Common myeloid progenitor, CD34-positive (primary cell): ENCODE results near the gene CNTN5.

Experiments
- CTCF ChIA-PET: fragments of 350-600 bp; sonication (Branson Sonifier 250); formaldehyde crosslinking; loops from one replicate; lab custom pipeline; 2021; ENCODE audit warnings: antibody characterized with exemption; lab: Charles Lee
- POLR2A ChIA-PET: fragments of 350-600 bp; sonication (Branson Sonifier 250); formaldehyde crosslinking; loops from one replicate; lab custom pipeline; 2021; ENCODE audit warnings: antibody characterized with exemption; lab: Charles Lee
- DNase-seq, 3 donors: peaks; one replicate each; pipeline versions ENCODE4 v3.0.0 to v3.0.0-alpha.2; 2013
- H3K27ac ChIP-seq, 2 experiments: 1 replicate in 1 of 2; 2 replicates in 1 of 2; pipeline ENCODE4 v1.7.0; 2013; ENCODE audit warnings: inconsistent platforms in 2 of 2, low read length in 2 of 2, mild to moderate bottlenecking in 2 of 2, low read depth in 1 of 2, moderate library complexity in 1 of 2; ENCODE audit not compliant: severe bottlenecking in 2 of 2, insufficient read depth in 1 of 2, poor library complexity in 1 of 2
- H3K27me3 ChIP-seq, 5 experiments: replicated peaks in 2 of 5; 1 replicate in 3 of 5; 2 replicates in 2 of 5; pipeline versions ENCODE4 v1.6.1 to v1.7.0; 2013; ENCODE audit warnings: low read length in 4 of 5, mild to moderate bottlenecking in 2 of 5, moderate library complexity in 2 of 5, inconsistent platforms in 1 of 5; ENCODE audit not compliant: insufficient read depth in 5 of 5, control insufficient read depth in 4 of 5
- H3K36me3 ChIP-seq, 4 experiments: 1 replicate in 2 of 4; 2 replicates in 2 of 4; pipeline versions ENCODE4 v1.6.1 to v1.7.0; 2013; ENCODE audit warnings: low read length in 3 of 4, control low read depth in 1 of 4, mild to moderate bottlenecking in 1 of 4; ENCODE audit not compliant: control insufficient read depth in 4 of 4, insufficient read depth in 4 of 4
- H3K4me1 ChIP-seq, 4 experiments: 1 replicate in 3 of 4; 2 replicates in 1 of 4; pipeline versions ENCODE4 v1.6.1 to v1.7.1; 2013; ENCODE audit warnings: low read length in 3 of 4, mild to moderate bottlenecking in 3 of 4, control low read depth in 1 of 4, inconsistent platforms in 1 of 4, moderate library complexity in 1 of 4; ENCODE audit not compliant: control insufficient read depth in 4 of 4, insufficient read depth in 4 of 4; ENCODE audit errors: control extremely low read depth in 1 of 4
- H3K4me3 ChIP-seq, 7 experiments: 1 replicate in 4 of 7; 2 replicates in 3 of 7; pipeline versions ENCODE4 v1.5.1 to v1.7.0; 2013; ENCODE audit warnings: mild to moderate bottlenecking in 7 of 7, low read length in 6 of 7, moderate library complexity in 6 of 7, inconsistent platforms in 2 of 7, low read depth in 2 of 7, control low read depth in 1 of 7; ENCODE audit not compliant: insufficient read depth in 4 of 7, control insufficient read depth in 1 of 7; ENCODE audit errors: extremely low read depth in 1 of 7
- H3K9me3 ChIP-seq, 5 experiments: 1 replicate in 4 of 5; 2 replicates in 1 of 5; pipeline versions ENCODE4 v1.6.1 to v1.7.1; 2013; ENCODE audit warnings: low read length in 4 of 5, mild to moderate bottlenecking in 2 of 5, inconsistent platforms in 1 of 5, low read depth in 1 of 5, moderate library complexity in 1 of 5; ENCODE audit not compliant: control insufficient read depth in 4 of 5, insufficient read depth in 2 of 5; ENCODE audit errors: control extremely low read depth in 1 of 5
- WGBS: methylation state at CpG from one replicate; pipeline ENCODE4 v1.1.5; 2013; ENCODE audit not compliant: insufficient coverage; 5-methylcytosine and 5-hydroxymethylcytosine counted together

The CNTN5 gene

DNA sequence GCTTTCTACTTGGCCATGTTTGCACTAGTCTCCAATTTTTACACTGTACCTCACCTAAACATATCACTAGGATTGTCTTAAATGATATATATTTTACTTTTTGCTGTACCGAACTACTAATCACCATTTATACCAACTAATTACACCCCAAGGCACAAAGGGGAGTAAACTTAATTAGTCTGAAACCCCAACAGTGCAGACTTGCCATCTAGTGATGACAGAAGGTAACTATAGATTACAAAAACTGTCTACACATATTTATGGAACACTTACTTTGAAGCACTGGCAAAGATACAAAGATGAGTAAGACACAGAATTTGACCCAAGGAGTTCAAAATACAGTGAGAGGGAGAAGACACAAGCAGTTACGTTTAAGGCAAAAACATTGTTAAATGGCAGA lies 139.7 kb downstream of the CNTN5 start:
- H3K36me3 ChIP-seq = no peaks in the 10 kb centered on the region
- H3K4me3 ChIP-seq = no peak overlapping the region
- no peak overlapping the region for H3K27ac ChIP-seq
- ChIA-PET POLR2A (no interaction called here), CTCF (no interaction called here)
- H3K9me3 ChIP-seq = no peaks in the 10 kb centered on the region
- H3K4me1 ChIP-seq = no peaks in the 10 kb centered on the region
- H3K27me3 ChIP-seq = no peaks in the 10 kb centered on the region
- DNase-seq = no peak
- 100% methylated on average over 1 of the region's 2 CpGs for WGBS

DNA sequence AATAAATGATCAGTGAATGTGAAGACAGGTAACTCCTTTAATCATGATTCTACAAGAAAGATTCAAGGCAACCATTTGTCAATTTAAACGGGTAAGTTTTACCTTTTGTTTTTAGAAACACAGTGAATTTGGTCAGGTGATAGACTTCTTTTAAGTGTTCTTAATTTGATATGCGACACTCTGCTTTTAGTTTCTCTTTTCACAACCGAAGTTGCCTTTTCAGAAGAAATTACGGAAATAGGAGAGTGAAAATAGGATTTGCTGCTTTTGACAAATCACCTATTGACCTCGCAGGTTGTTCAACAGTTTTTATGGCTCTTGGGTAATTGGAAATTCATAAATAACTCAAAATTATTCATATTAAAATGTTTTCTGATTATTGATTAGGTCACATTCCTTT lies 142.1 kb downstream of the CNTN5 start:
- no peaks in the 10 kb centered on the region for H3K9me3 ChIP-seq
- H3K27me3 ChIP-seq = no peaks in the 10 kb centered on the region
- no peaks in the 10 kb centered on the region for H3K36me3 ChIP-seq
- 100% methylated on average over 1 of the region's 5 CpGs for WGBS
- H3K4me3 ChIP-seq = no peak overlapping the region
- DNase-seq = no peak
- ChIA-PET POLR2A (no interaction called here), CTCF (no interaction called here)
- no peak overlapping the region for H3K27ac ChIP-seq
- no peaks in the 10 kb centered on the region for H3K4me1 ChIP-seq

- no peak for DNase-seq
- ChIA-PET CTCF (no interaction called here), POLR2A (no interaction called here)
- Histone ChIP-seq H3K27ac (no peak overlapping the region), H3K4me3 (no peak overlapping the region), H3K27me3 (no peaks in the 10 kb centered on the region), H3K36me3 (no peaks in the 10 kb centered on the region), H3K4me1 (no peaks in the 10 kb centered on the region), H3K9me3 (no peaks in the 10 kb centered on the region)
These were observed 149.8 kb downstream of the CNTN5 start for GRCh38 chr11:99170591-99170990.

DNA sequence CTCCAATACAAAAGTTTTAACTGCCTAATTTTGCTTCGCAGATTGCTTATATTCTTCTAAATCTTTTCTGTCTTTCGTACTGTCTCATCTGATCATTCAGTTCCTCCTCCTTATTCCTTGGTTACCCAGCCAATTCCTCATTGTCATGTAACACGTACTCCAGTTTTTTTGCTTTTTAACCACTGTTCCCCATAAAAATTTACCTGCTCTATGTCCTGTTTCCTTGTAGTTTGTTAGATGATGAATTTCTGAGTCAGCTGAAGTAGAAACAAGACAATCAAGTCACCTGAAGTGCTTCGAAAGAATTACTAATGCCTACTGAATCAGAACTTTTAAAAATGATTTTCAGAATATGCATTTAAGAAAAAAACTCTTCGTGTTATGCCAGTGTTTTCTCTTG lies 150.6 kb downstream of the CNTN5 start:
- no peaks in the 10 kb centered on the region for H3K27me3 ChIP-seq
- no peaks in the 10 kb centered on the region for H3K36me3 ChIP-seq
- 100% methylated on average over 2 of the region's 5 CpGs for WGBS
- ChIA-PET CTCF (no interaction called here), POLR2A (no interaction called here)
- no peaks in the 10 kb centered on the region for H3K9me3 ChIP-seq
- no peaks in the 10 kb centered on the region for H3K4me1 ChIP-seq
- no peak overlapping the region for H3K27ac ChIP-seq
- DNase-seq = no peak
- no peak overlapping the region for H3K4me3 ChIP-seq

GRCh38 chr11:99176430-99176829 lies 155.7 kb downstream of the CNTN5 start:
- POLR2A ChIA-PET = no interaction called here
- Histone ChIP-seq H3K9me3 (no peaks in the 10 kb centered on the region), H3K4me3 (no peak overlapping the region), H3K27me3 (no peaks in the 10 kb centered on the region), H3K27ac (no peak overlapping the region), H3K36me3 (no peaks in the 10 kb centered on the region), H3K4me1 (no peaks in the 10 kb centered on the region)
- CTCF ChIA-PET = no interaction called here
- DNase-seq = no peak

GRCh38 chr11:99177446-99177845 lies 156.7 kb downstream of the CNTN5 start:
- no peak for DNase-seq
- Histone ChIP-seq H3K36me3 (no peaks in the 10 kb centered on the region), H3K27ac (no peak overlapping the region), H3K4me1 (no peaks in the 10 kb centered on the region), H3K4me3 (no peak overlapping the region), H3K27me3 (no peaks in the 10 kb centered on the region), H3K9me3 (no peaks in the 10 kb centered on the region)
- ChIA-PET POLR2A (no interaction called here), CTCF (no interaction called here)
- WGBS = 100% methylated on average over 2 of the region's 2 CpGs

DNA sequence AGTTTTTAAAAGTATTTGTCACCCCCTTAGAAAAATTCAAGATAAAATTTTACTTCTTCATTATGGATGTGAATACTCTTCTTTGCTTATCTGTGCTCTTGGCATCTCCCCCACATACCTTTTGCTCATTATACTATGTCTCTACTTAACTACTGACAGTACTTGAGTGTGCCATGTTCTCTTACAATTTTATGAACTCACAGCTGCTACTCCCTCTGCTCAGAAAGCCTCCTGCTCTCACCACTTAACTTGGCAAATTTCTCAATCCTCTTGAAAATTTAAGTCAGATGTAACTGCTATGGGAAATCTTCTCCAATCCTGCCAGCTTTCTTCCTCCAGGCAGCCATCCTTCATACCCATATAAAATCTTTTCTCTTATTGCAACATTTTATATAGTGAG lies 163.4 kb downstream of the CNTN5 start:
- H3K36me3 ChIP-seq = no peaks in the 10 kb centered on the region
- no peaks in the 10 kb centered on the region for H3K27me3 ChIP-seq
- no peak overlapping the region for H3K27ac ChIP-seq
- ChIA-PET POLR2A (interaction anchor here (0.6 kb wide), 1 partner anchor 22 kb away, joined by 4 read pairs; no protein-coding TSS in a partner anchor), CTCF (no interaction called here)
- H3K4me3 ChIP-seq = no peak overlapping the region
- no peak for DNase-seq
- H3K9me3 ChIP-seq = no peaks in the 10 kb centered on the region
- no peaks in the 10 kb centered on the region for H3K4me1 ChIP-seq

DNA sequence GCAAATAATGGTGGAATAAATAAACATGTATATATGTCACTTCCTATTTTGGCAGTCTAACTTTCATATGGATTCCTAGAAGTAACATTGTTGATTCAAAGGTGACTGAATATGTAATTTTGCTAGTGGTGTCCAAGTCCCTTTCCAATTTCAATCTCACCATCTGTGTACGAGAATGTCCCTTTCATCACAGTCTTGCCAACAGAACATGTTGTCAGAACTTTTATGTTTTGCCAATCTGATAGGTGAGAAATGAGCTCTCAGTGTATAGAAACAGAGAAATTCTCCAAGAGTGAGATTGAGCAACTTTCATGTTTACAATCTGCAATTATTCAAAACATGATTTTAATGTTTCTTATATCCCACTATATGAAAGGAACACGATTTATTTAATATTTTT lies 167.5 kb downstream of the CNTN5 start:
- Histone ChIP-seq H3K4me1 (no peaks in the 10 kb centered on the region), H3K9me3 (no peaks in the 10 kb centered on the region), H3K27me3 (no peaks in the 10 kb centered on the region), H3K36me3 (no peaks in the 10 kb centered on the region), H3K27ac (no peak overlapping the region), H3K4me3 (no peak overlapping the region)
- no peak for DNase-seq
- WGBS = no CpG with 5 or more reads among the region's 2 CpGs
- POLR2A ChIA-PET = no interaction called here
- CTCF ChIA-PET = no interaction called here
